ENCODE measurements around the gene SLC22A1. TPM values are rescaled to one million over a fixed set of nuclear protein-coding genes. Genes with fewer than 3 reads are reported as not detected.

Gene SLC22A1
- total RNA-seq, 4 donors from 2014 or later, result 0.26 to 0.52 (median 0.33) TPM; not detected in 1

DNA sequence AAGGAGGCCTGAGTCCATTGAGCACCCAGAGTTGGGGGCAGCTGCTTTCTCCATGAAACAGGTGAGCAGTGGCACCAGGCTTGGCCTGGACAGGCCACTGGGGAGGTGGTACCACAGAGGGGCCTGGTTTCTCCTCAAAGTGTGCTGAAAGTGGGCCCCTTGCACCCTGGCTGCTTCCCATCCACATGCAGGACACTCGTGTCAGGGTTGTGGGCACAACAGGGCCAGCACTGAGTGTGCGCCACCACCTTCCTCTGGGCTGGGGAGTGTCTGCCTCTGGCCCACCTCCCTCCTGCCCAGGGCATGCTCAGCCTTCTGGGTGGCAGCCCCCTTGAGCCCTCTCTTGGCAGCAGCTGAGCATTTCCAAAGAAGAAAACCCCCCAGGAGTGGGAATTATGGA lies 5.2 kb upstream of the SLC22A1 start:
- peaks cover 0 to 12% (median 6%) of the 10 kb centered on the region in 4 donors for H3K36me3 ChIP-seq
- no peak overlapping the region for H3K4me3 ChIP-seq
- no peaks in the 10 kb centered on the region for H3K4me1 ChIP-seq
- no peak overlapping the region for H3K27ac ChIP-seq (replicated peaks in 1 of 4)
- no peak for TF ChIP-seq POLR2A (IDR thresholded peaks at IDR 0.05; ENCODE audit: low read depth)
- TF ChIP-seq POLR2AphosphoS5 (IDR thresholded peaks at IDR 0.05), result no peak
- intact Hi-C loops (cut with DNase I), result no loop called here
- no peaks in the 10 kb centered on the region for H3K27me3 ChIP-seq
- H3K9me3 ChIP-seq, result no peaks in the 10 kb centered on the region
- DNase-seq (ENCODE audit: extremely low spot score), result no peak
- WGBS, result no CpG with 5 or more reads among the region's 2 CpGs

DNA sequence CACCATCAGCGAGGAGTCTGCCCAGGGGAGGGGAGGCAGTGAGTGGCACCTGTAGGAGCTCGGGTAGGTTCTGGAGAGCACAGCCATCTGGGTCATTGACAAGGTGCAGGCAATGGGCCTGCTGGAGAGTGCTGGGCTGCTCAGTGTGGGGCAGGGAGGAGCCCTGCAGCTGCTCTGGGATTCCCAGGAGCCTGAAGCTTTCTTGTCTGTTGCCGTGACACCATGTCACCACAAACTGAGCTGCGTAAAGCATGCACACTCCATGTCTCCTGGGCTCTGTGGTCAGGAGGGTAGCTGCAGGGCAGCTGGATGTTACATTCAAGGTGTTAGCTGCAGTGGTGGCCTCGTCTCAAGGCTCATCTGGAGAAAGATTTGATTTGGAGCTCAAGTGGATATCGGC lies 4.5 kb upstream of the SLC22A1 start:
- H3K4me3 ChIP-seq, result no peak overlapping the region
- H3K27me3 ChIP-seq, result no peaks in the 10 kb centered on the region
- WGBS, result 96% methylated on average over 6 of the region's 6 CpGs
- no peaks in the 10 kb centered on the region for H3K9me3 ChIP-seq
- intact Hi-C loops (cut with DNase I), result no loop called here
- H3K27ac ChIP-seq (replicated peaks in 1 of 4), result no peak overlapping the region
- no peaks in the 10 kb centered on the region for H3K4me1 ChIP-seq
- DNase-seq (ENCODE audit: extremely low spot score), result no peak
- H3K36me3 ChIP-seq, result peaks cover 0 to 12% (median 6%) of the 10 kb centered on the region in 4 donors
- TF ChIP-seq, protein P1, sequence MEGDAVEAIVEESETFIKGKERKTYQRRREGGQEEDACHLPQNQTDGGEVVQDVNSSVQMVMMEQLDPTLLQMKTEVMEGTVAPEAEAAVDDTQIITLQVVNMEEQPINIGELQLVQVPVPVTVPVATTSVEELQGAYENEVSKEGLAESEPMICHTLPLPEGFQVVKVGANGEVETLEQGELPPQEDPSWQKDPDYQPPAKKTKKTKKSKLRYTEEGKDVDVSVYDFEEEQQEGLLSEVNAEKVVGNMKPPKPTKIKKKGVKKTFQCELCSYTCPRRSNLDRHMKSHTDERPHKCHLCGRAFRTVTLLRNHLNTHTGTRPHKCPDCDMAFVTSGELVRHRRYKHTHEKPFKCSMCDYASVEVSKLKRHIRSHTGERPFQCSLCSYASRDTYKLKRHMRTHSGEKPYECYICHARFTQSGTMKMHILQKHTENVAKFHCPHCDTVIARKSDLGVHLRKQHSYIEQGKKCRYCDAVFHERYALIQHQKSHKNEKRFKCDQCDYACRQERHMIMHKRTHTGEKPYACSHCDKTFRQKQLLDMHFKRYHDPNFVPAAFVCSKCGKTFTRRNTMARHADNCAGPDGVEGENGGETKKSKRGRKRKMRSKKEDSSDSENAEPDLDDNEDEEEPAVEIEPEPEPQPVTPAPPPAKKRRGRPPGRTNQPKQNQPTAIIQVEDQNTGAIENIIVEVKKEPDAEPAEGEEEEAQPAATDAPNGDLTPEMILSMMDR (IDR thresholded peaks at IDR 0.05), result no peak
- TF ChIP-seq EP300 (IDR thresholded peaks at IDR 0.05) (no peak), POLR2AphosphoS5 (IDR thresholded peaks at IDR 0.05) (no peak), POLR2A (IDR thresholded peaks at IDR 0.05; ENCODE audit: low read depth) (no peak)

- no peak for DNase-seq (ENCODE audit: extremely low spot score)
- TF ChIP-seq EP300 (IDR thresholded peaks at IDR 0.05), result no peak
- TF ChIP-seq POLR2A (IDR thresholded peaks at IDR 0.05; ENCODE audit: low read depth), result no peak
- no peak for TF ChIP-seq POLR2AphosphoS5 (IDR thresholded peaks at IDR 0.05)
- TF ChIP-seq, protein P1 (IDR thresholded peaks at IDR 0.05), result no peak
- 87% methylated on average over 3 of the region's 5 CpGs for WGBS
Observed at GRCh38 chr6:160118620-160119229, 2.9 kb upstream of the SLC22A1 start.

GRCh38 chr6:160120087-160120486 lies 1.5 kb upstream of the SLC22A1 start:
- no peak for DNase-seq (ENCODE audit: extremely low spot score)
- Histone ChIP-seq H3K36me3 (no peaks in the 10 kb centered on the region), H3K4me3 (no peak overlapping the region), H3K27ac (replicated peaks in 1 of 4) (no peak overlapping the region), H3K4me1 (no peaks in the 10 kb centered on the region), H3K27me3 (no peaks in the 10 kb centered on the region), H3K9me3 (no peaks in the 10 kb centered on the region)
- TF ChIP-seq POLR2AphosphoS5 (IDR thresholded peaks at IDR 0.05) (no peak), POLR2A (IDR thresholded peaks at IDR 0.05; ENCODE audit: low read depth) (no peak), EP300 (IDR thresholded peaks at IDR 0.05) (no peak)
- TF ChIP-seq, protein P1 (IDR thresholded peaks at IDR 0.05), result no peak
- intact Hi-C loops (cut with DNase I), result no loop called here
- WGBS, result 90% methylated on average over 1 of the region's 1 CpG

More at GRCh38 chr6:160118620-160119229, 2.9 kb upstream of the SLC22A1 start:
- Histone ChIP-seq H3K27me3 (no peaks in the 10 kb centered on the region), H3K27ac (replicated peaks in 1 of 4) (no peak overlapping the region), H3K4me3 (no peak overlapping the region), H3K36me3 (peaks cover 0 to 1% (median under 1%) of the 10 kb centered on the region in 4 donors), H3K9me3 (no peaks in the 10 kb centered on the region), H3K4me1 (no peaks in the 10 kb centered on the region)
- intact Hi-C loops (cut with DNase I), result no loop called here

DNA sequence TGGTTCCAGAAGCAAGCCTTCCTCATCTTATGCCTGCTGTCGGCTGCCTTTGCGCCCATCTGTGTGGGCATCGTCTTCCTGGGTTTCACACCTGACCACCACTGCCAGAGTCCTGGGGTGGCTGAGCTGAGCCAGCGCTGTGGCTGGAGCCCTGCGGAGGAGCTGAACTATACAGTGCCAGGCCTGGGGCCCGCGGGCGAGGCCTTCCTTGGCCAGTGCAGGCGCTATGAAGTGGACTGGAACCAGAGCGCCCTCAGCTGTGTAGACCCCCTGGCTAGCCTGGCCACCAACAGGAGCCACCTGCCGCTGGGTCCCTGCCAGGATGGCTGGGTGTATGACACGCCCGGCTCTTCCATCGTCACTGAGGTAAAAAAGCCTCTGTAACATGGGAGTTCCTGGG lies 366 bp downstream of the SLC22A1 start:
- intact Hi-C loops (cut with DNase I), result no loop called here
- no peaks in the 10 kb centered on the region for H3K36me3 ChIP-seq
- DNase-seq (ENCODE audit: extremely low spot score), result no peak
- no peaks in the 10 kb centered on the region for H3K4me1 ChIP-seq
- TF ChIP-seq EP300 (IDR thresholded peaks at IDR 0.05), result no peak
- TF ChIP-seq POLR2AphosphoS5 (IDR thresholded peaks at IDR 0.05), result no peak
- TF ChIP-seq POLR2A (IDR thresholded peaks at IDR 0.05; ENCODE audit: low read depth), result no peak
- TF ChIP-seq, protein P1 (IDR thresholded peaks at IDR 0.05), result no peak
- H3K4me3 ChIP-seq, result no peak overlapping the region
- no peaks in the 10 kb centered on the region for H3K9me3 ChIP-seq
- 98% methylated on average over 9 of the region's 14 CpGs for WGBS
- H3K27me3 ChIP-seq, result no peaks in the 10 kb centered on the region
- no peak overlapping the region for H3K27ac ChIP-seq (replicated peaks in 1 of 4)
